Caco-2 (cell line): Measurements from ENCODE around the gene SUSD5. TPM values are rescaled to one million over a fixed set of nuclear protein-coding genes. Genes with fewer than 3 reads are reported as not detected.

Experiments used
- BruUV-seq: library from RNA; stranded (reverse); fragments of 400-500 nt; replicated peaks from 2 replicates; lab custom pipeline; 2021; lab: Mats Ljungman, UMichigan
- CTCF ChIA-PET: fragments of 300-600 bp; sonication (Branson Sonifier 250); formaldehyde crosslinking; loops from one replicate; lab custom pipeline; 2022; ENCODE audit warnings: antibody characterized with exemption; lab: Charles Lee
- POLR2A ChIA-PET: fragments of 300-600 bp; sonication (Branson Sonifier 250); formaldehyde crosslinking; loops from one replicate; lab custom pipeline; 2022; ENCODE audit warnings: antibody characterized with exemption; lab: Charles Lee
- DNase-seq, 2 experiments: peaks; one replicate each; pipeline versions ENCODE4 v3.0.0 to v3.0.0-alpha.2; 2020 to 2022
- H3K27me3 ChIP-seq: replicated peaks from 2 replicates; pipeline ENCODE4 v1.6.0; 2011; ENCODE audit warnings: low read length; ENCODE audit not compliant: control insufficient read depth, insufficient read depth
- H3K36me3 ChIP-seq: 2 replicates; pipeline ENCODE4 v1.5.1; 2011; ENCODE audit warnings: low read length; ENCODE audit not compliant: control insufficient read depth, insufficient read depth
- H3K4me1 ChIP-seq: fragments of 250-450 bp; sonication (Bioruptor Pico); 2 replicates; pipeline ENCODE4 v1.5.1; 2020; ENCODE audit warnings: mild to moderate bottlenecking
- H3K4me3 ChIP-seq: 2 replicates; pipeline ENCODE4 v1.5.1; 2011; ENCODE audit warnings: low read depth, mild to moderate bottlenecking, control low read depth, low read length
- H3K9me3 ChIP-seq: fragments of 250-450 bp; sonication (Bioruptor Pico); 2 replicates; pipeline ENCODE4 v1.5.1; 2020; ENCODE audit warnings: mild to moderate bottlenecking, moderate library complexity
- H3K27ac Mint-ChIP-seq: one replicate; pipeline ENCODE4 v1.8.0; 2022; ENCODE audit warnings: mixed read lengths; ENCODE audit not compliant: unreplicated experiment
- H3K27me3 Mint-ChIP-seq: one replicate; pipeline ENCODE4 v1.8.0; 2022; ENCODE audit warnings: mixed read lengths; ENCODE audit not compliant: insufficient read depth, unreplicated experiment
- H3K36me3 Mint-ChIP-seq: one replicate; pipeline ENCODE4 v1.8.0; 2022; ENCODE audit warnings: mild to moderate bottlenecking, mixed read lengths; ENCODE audit not compliant: insufficient read depth, unreplicated experiment
- H3K4me1 Mint-ChIP-seq: one replicate; pipeline ENCODE4 v1.8.0; 2022; ENCODE audit warnings: low read depth, mixed read lengths; ENCODE audit not compliant: unreplicated experiment
- H3K4me3 Mint-ChIP-seq: one replicate; pipeline ENCODE4 v1.8.0; 2022; ENCODE audit warnings: mild to moderate bottlenecking, moderate library complexity, mixed read lengths; ENCODE audit not compliant: unreplicated experiment
- H3K9me3 Mint-ChIP-seq: one replicate; pipeline ENCODE4 v1.8.0; 2022; ENCODE audit warnings: mixed read lengths; ENCODE audit not compliant: unreplicated experiment
- intact Hi-C: fragments of 100-400 bp; cut with micrococcal nuclease; formaldehyde crosslinking; loops from one replicate; pipeline ENCODE4 v1.10.0; 2022; ENCODE audit not compliant: unreplicated experiment
- total RNA-seq: library from RNA; stranded (reverse); gene quantifications from 2 replicates; pipeline ENCODE4 v1.2.3, GENCODE V29; 2022
- TF ChIP-seq, protein P1 (sequence below), 2 experiments: fragments of 200-600 bp in 1 of 2; IDR thresholded peaks; 1 replicate in 1 of 2; 2 replicates in 1 of 2; pipeline versions ENCODE4 v1.5.1 to v1.8.0; 2011 to 2022; ENCODE audit warnings: antibody characterized with exemption in 1 of 2, control low read depth in 1 of 2, inconsistent platforms in 1 of 2, low read depth in 1 of 2, low read length in 1 of 2, mild to moderate bottlenecking in 1 of 2, moderate library complexity in 1 of 2; ENCODE audit not compliant: insufficient read depth in 1 of 2, severe bottlenecking in 1 of 2, unreplicated experiment in 1 of 2

Gene SUSD5
- total RNA-seq, 1 experiment from 2014 or later, result not detected

GRCh38 chr3:33250712-33251111 lies 32.1 kb upstream of the SUSD5 start:
- no peak overlapping the region for H3K4me3 ChIP-seq
- no peak overlapping the region for H3K4me3 Mint-ChIP-seq
- intact Hi-C loops, result loop anchor here (5.0 kb wide), 1 partner anchor 122 kb away; no protein-coding TSS in a partner anchor
- no peaks in the 10 kb centered on the region for H3K4me1 ChIP-seq
- no peaks in the 10 kb centered on the region for H3K27me3 ChIP-seq
- BruUV-seq, result no TSS peak
- ChIA-PET CTCF (interaction anchor here (1.8 kb wide), 1 partner anchor 119 kb away, joined by 6 read pairs; no protein-coding TSS in a partner anchor), POLR2A (no interaction called here)
- no peak for DNase-seq
- H3K9me3 ChIP-seq, result no peaks in the 10 kb centered on the region
- H3K27ac Mint-ChIP-seq, result no peak overlapping the region
- H3K9me3 Mint-ChIP-seq, result no peaks in the 10 kb centered on the region
- TF ChIP-seq, protein P1, sequence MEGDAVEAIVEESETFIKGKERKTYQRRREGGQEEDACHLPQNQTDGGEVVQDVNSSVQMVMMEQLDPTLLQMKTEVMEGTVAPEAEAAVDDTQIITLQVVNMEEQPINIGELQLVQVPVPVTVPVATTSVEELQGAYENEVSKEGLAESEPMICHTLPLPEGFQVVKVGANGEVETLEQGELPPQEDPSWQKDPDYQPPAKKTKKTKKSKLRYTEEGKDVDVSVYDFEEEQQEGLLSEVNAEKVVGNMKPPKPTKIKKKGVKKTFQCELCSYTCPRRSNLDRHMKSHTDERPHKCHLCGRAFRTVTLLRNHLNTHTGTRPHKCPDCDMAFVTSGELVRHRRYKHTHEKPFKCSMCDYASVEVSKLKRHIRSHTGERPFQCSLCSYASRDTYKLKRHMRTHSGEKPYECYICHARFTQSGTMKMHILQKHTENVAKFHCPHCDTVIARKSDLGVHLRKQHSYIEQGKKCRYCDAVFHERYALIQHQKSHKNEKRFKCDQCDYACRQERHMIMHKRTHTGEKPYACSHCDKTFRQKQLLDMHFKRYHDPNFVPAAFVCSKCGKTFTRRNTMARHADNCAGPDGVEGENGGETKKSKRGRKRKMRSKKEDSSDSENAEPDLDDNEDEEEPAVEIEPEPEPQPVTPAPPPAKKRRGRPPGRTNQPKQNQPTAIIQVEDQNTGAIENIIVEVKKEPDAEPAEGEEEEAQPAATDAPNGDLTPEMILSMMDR (IDR thresholded peaks at IDR 0.05; ENCODE audit: insufficient read depth in 1 of 2, low read depth in 1 of 2, low read length in 1 of 2, severe bottlenecking in 1 of 2, unreplicated experiment in 1 of 2), result no peak
- no peaks in the 10 kb centered on the region for H3K36me3 ChIP-seq
- H3K4me1 Mint-ChIP-seq, result no peaks in the 10 kb centered on the region
- no peaks in the 10 kb centered on the region for H3K36me3 Mint-ChIP-seq
- peaks cover 2% of the 10 kb centered on the region for H3K27me3 Mint-ChIP-seq

- no peak overlapping the region for H3K4me3 ChIP-seq
- intact Hi-C loops, result no loop called here
- TF ChIP-seq, protein P1 (IDR thresholded peaks at IDR 0.05; ENCODE audit: insufficient read depth in 1 of 2, low read depth in 1 of 2, low read length in 1 of 2, severe bottlenecking in 1 of 2, unreplicated experiment in 1 of 2), result no peak
- H3K9me3 ChIP-seq, result no peaks in the 10 kb centered on the region
- no peak overlapping the region for H3K4me3 Mint-ChIP-seq
- H3K4me1 Mint-ChIP-seq, result no peaks in the 10 kb centered on the region
- no peak overlapping the region for H3K27ac Mint-ChIP-seq
- H3K36me3 ChIP-seq, result no peaks in the 10 kb centered on the region
- BruUV-seq, result no TSS peak
- CTCF ChIA-PET, result no interaction called here
- DNase-seq, result no peak
- H3K9me3 Mint-ChIP-seq, result no peaks in the 10 kb centered on the region
- H3K27me3 ChIP-seq, result no peaks in the 10 kb centered on the region
- H3K4me1 ChIP-seq, result no peaks in the 10 kb centered on the region
- POLR2A ChIA-PET, result no interaction called here
- no peaks in the 10 kb centered on the region for H3K36me3 Mint-ChIP-seq
- peaks cover 3% of the 10 kb centered on the region for H3K27me3 Mint-ChIP-seq
Measured at GRCh38 chr3:33246786-33247185, 28.2 kb upstream of the SUSD5 start.

- DNase-seq, result no peak
- BruUV-seq, result no TSS peak
- H3K27me3 Mint-ChIP-seq, result peaks cover 3% of the 10 kb centered on the region
- H3K4me1 Mint-ChIP-seq, result no peaks in the 10 kb centered on the region
- POLR2A ChIA-PET, result no interaction called here
- H3K27ac Mint-ChIP-seq, result no peak overlapping the region
- Histone ChIP-seq H3K27me3 (no peaks in the 10 kb centered on the region; the same call in 1 of the 2 replicates), H3K4me1 (no peaks in the 10 kb centered on the region), H3K36me3 (no peaks in the 10 kb centered on the region), H3K9me3 (no peaks in the 10 kb centered on the region), H3K4me3 (no peak overlapping the region)
- H3K9me3 Mint-ChIP-seq, result no peaks in the 10 kb centered on the region
- no peak overlapping the region for H3K4me3 Mint-ChIP-seq
- intact Hi-C loops, result no loop called here
- TF ChIP-seq, protein P1 (IDR thresholded peaks at IDR 0.05; ENCODE audit: insufficient read depth in 1 of 2, low read depth in 1 of 2, low read length in 1 of 2, severe bottlenecking in 1 of 2, unreplicated experiment in 1 of 2), result no peak
- CTCF ChIA-PET, result no interaction called here
- H3K36me3 Mint-ChIP-seq, result no peaks in the 10 kb centered on the region
Measured at GRCh38 chr3:33240261-33240660, 21.7 kb upstream of the SUSD5 start.
